ENCODE results near the gene KCNH8. TPM values are rescaled to one million over a fixed set of nuclear protein-coding genes. Genes with fewer than 3 reads are reported as not detected.

The KCNH8 gene
- total RNA-seq, 2 donors from 2014 or later = 0.75 TPM; not detected in 1

GRCh38 chr3:19506171-19506570 lies 357.9 kb downstream of the KCNH8 start:
- H3K27me3 Mint-ChIP-seq = no peaks in the 10 kb centered on the region
- DNase-seq (no peak), ATAC-seq (no peak)
- H3K27ac Mint-ChIP-seq = no peak overlapping the region
- H3K36me3 Mint-ChIP-seq (ENCODE audit: low read depth) = no peaks in the 10 kb centered on the region
- no peak overlapping the region for H3K4me3 Mint-ChIP-seq
- no peaks in the 10 kb centered on the region for H3K9me3 ChIP-seq (ENCODE audit: control insufficient read depth, low read length, poor library complexity, severe bottlenecking)
- no peaks in the 10 kb centered on the region for H3K4me1 Mint-ChIP-seq

GRCh38 chr3:19522305-19522704 lies 374.0 kb downstream of the KCNH8 start:
- DNase-seq (no peak), ATAC-seq (no peak)
- peaks cover 2% of the 10 kb centered on the region for H3K36me3 Mint-ChIP-seq (ENCODE audit: low read depth)
- H3K4me1 Mint-ChIP-seq = no peaks in the 10 kb centered on the region
- H3K9me3 ChIP-seq (ENCODE audit: control insufficient read depth, low read length, poor library complexity, severe bottlenecking) = no peaks in the 10 kb centered on the region
- no peaks in the 10 kb centered on the region for H3K27me3 Mint-ChIP-seq
- H3K27ac Mint-ChIP-seq = no peak overlapping the region
- no peak overlapping the region for H3K4me3 Mint-ChIP-seq

DNA sequence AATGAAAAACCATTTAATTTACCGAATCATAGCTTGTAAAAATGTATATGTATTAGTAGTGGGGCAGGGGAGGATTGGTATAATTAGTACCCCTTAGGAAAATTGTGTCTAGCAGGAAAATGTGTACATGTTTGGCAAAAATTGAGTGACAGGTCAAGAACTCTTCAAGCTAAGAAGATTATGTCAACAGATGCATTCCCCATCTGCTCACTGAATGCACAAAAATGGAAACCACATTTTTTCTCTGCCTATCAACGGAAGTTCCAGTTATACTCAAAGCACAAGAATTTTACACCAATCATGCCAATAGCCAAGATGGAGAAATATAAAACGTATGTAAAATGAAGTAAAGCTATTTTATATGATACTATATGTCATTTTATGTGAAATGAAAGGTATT lies 377.8 kb downstream of the KCNH8 start:
- no peak overlapping the region for H3K4me3 Mint-ChIP-seq
- H3K27me3 Mint-ChIP-seq = no peaks in the 10 kb centered on the region
- DNase-seq (no peak), ATAC-seq (no peak)
- no peaks in the 10 kb centered on the region for H3K36me3 Mint-ChIP-seq (ENCODE audit: low read depth)
- H3K9me3 ChIP-seq (ENCODE audit: control insufficient read depth, low read length, poor library complexity, severe bottlenecking) = no peaks in the 10 kb centered on the region
- no peaks in the 10 kb centered on the region for H3K4me1 Mint-ChIP-seq
- H3K27ac Mint-ChIP-seq = no peak overlapping the region

DNA sequence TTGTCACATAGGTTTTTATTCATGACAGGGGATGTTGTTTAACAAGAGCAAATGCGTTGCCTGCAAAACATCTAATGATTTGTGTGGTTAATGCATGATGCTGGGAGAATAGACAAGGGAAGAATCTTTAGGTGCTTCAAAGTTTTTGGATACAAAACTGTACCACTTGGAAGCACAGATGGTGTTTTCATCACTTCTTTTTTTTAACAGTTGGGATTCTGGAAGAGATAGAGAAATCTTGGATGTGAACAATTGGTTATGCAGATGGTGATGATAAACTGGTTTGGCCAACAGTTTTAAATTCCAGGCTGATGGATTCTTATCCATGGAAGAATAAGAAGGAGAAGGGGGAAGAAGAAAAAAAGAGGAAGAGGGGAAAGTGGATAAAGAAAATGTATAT lies 379.4 kb downstream of the KCNH8 start:
- H3K36me3 Mint-ChIP-seq (ENCODE audit: low read depth) = no peaks in the 10 kb centered on the region
- no peaks in the 10 kb centered on the region for H3K27me3 Mint-ChIP-seq
- H3K27ac Mint-ChIP-seq = no peak overlapping the region
- DNase-seq = no peak
- H3K9me3 ChIP-seq (ENCODE audit: control insufficient read depth, low read length, poor library complexity, severe bottlenecking) = no peaks in the 10 kb centered on the region
- no peak for ATAC-seq
- no peaks in the 10 kb centered on the region for H3K4me1 Mint-ChIP-seq
- no peak overlapping the region for H3K4me3 Mint-ChIP-seq

DNA sequence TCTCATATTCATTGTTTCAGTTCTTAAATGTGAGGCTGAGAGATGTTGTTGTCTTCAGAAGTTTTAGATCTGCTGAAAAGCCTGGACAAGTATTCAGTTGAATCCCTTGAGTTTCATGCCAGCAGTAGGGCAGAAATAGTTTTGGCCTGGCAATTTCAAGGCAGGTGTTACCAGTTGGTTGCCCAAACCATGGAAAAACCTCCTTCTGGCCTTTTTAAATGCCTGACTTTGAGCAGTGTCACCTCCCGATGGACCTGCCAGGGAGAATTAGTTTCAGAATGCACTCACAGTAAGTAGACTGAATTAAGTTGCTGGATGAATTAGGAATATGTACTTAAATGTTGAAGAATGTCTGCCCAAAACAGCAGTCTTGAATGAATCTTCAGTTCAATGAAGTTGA lies 383.1 kb downstream of the KCNH8 start:
- Mint-ChIP-seq H3K4me3 (no peak overlapping the region), H3K36me3 (ENCODE audit: low read depth) (no peaks in the 10 kb centered on the region), H3K4me1 (no peaks in the 10 kb centered on the region), H3K27me3 (no peaks in the 10 kb centered on the region), H3K27ac (no peak overlapping the region)
- no peaks in the 10 kb centered on the region for H3K9me3 ChIP-seq (ENCODE audit: control insufficient read depth, low read length, poor library complexity, severe bottlenecking)
- DNase-seq (no peak), ATAC-seq (no peak)

- no peaks in the 10 kb centered on the region for H3K36me3 Mint-ChIP-seq (ENCODE audit: low read depth)
- H3K27me3 Mint-ChIP-seq = no peaks in the 10 kb centered on the region
- no peak for ATAC-seq
- no peak overlapping the region for H3K4me3 Mint-ChIP-seq
- H3K9me3 ChIP-seq (ENCODE audit: control insufficient read depth, low read length, poor library complexity, severe bottlenecking) = no peaks in the 10 kb centered on the region
- no peak for DNase-seq
- H3K4me1 Mint-ChIP-seq = no peaks in the 10 kb centered on the region
- no peak overlapping the region for H3K27ac Mint-ChIP-seq
These were observed 391.4 kb downstream of the KCNH8 start for GRCh38 chr3:19539518-19540392.

DNA sequence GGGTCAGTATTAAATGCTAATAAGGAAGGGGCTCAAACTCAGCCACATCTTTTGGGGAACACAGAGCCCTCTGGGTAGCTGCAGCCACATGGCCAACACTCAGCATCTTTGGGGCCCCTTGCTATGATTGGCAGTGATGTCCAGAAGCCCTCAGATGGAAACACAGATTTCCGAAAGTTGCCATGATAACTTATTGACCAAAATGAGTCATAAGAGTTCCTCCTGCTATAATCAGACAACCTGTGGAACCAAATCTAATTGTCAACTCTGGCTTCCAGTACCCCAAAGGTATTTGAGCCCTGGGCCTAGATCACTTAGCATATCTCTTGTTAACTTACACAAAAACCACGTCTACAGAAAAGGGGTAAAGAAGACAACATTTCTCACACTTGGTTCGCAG lies 392.2 kb downstream of the KCNH8 start:
- H3K4me1 Mint-ChIP-seq = no peaks in the 10 kb centered on the region
- DNase-seq = no peak
- no peak for ATAC-seq
- no peaks in the 10 kb centered on the region for H3K36me3 Mint-ChIP-seq (ENCODE audit: low read depth)
- H3K4me3 Mint-ChIP-seq = no peak overlapping the region
- H3K9me3 ChIP-seq (ENCODE audit: control insufficient read depth, low read length, poor library complexity, severe bottlenecking) = no peaks in the 10 kb centered on the region
- no peak overlapping the region for H3K27ac Mint-ChIP-seq
- no peaks in the 10 kb centered on the region for H3K27me3 Mint-ChIP-seq

DNA sequence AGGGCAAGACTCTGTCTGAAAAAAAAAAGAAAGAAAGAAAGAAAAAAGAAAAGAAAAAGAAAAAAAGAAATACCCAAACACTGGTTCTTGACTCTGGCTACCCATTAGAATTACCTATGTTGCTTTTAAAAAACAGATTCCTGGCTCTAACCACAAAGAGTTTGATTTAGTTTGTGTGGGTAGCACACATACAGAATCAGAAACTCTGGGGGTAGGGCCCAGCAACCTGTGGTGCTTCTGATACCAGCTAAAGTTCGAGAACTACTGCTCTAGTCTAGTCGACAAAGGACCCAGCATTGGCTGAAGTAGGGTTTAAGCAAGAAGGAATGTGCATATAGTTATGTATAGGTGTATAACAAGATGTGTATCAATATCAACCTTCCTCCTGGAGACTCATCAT lies 393.0 kb downstream of the KCNH8 start:
- no peak overlapping the region for H3K27ac Mint-ChIP-seq
- no peaks in the 10 kb centered on the region for H3K9me3 ChIP-seq (ENCODE audit: control insufficient read depth, low read length, poor library complexity, severe bottlenecking)
- H3K4me3 Mint-ChIP-seq = no peak overlapping the region
- H3K4me1 Mint-ChIP-seq = no peaks in the 10 kb centered on the region
- DNase-seq (no peak), ATAC-seq (no peak)
- H3K27me3 Mint-ChIP-seq = no peaks in the 10 kb centered on the region
- no peaks in the 10 kb centered on the region for H3K36me3 Mint-ChIP-seq (ENCODE audit: low read depth)

- no peaks in the 10 kb centered on the region for H3K4me1 Mint-ChIP-seq
- ATAC-seq (no peak), DNase-seq (no peak)
- no peaks in the 10 kb centered on the region for H3K27me3 Mint-ChIP-seq
- H3K27ac Mint-ChIP-seq = no peak overlapping the region
- H3K4me3 Mint-ChIP-seq = no peak overlapping the region
- no peaks in the 10 kb centered on the region for H3K36me3 Mint-ChIP-seq (ENCODE audit: low read depth)
- no peaks in the 10 kb centered on the region for H3K9me3 ChIP-seq (ENCODE audit: control insufficient read depth, low read length, poor library complexity, severe bottlenecking)
These were observed 395.0 kb downstream of the KCNH8 start for GRCh38 chr3:19543212-19543841.

DNA sequence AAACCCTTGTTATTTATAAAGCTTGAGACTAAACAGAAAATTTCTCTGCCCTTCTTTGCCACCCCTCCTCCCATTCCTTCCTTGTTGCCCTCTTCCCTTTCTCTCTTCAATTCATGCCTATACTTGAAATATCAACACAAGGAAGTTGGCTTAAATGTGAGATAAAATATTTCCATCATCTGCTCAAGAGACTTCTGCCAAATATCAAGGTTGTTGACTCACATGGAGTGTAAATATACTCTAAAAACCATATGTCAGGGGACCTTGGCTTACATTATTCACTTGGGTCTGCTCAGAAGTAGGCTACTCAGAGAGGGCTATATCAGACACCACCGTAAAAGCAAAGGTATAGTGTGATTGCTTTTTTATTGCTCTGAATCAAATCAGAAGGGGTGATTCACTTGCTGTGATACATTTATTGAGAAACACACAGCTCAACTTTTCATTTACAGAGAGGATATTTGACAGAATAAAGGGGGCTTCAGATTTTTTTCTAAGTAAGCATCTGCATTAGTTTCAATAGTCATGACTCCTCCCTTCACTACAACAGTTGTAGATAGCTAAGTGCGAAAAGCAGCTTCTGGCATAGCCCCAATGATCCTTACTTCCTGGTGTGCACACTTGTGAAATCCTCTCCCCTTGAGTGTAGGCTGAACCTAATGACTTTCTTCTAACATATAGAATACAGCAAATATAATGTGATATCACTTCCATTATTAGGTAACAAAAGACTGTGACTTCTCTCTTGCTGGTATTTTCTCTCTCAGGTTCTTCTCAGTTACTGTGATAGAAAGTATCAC lies 399.6 kb downstream of the KCNH8 start:
- ATAC-seq (no peak), DNase-seq (no peak)
- H3K27me3 Mint-ChIP-seq = no peaks in the 10 kb centered on the region
- no peak overlapping the region for H3K4me3 Mint-ChIP-seq
- no peaks in the 10 kb centered on the region for H3K9me3 ChIP-seq (ENCODE audit: control insufficient read depth, low read length, poor library complexity, severe bottlenecking)
- no peaks in the 10 kb centered on the region for H3K36me3 Mint-ChIP-seq (ENCODE audit: low read depth)
- H3K27ac Mint-ChIP-seq = no peak overlapping the region
- no peaks in the 10 kb centered on the region for H3K4me1 Mint-ChIP-seq

- Mint-ChIP-seq H3K4me1 (no peaks in the 10 kb centered on the region), H3K4me3 (no peak overlapping the region), H3K27me3 (peaks cover 9% of the 10 kb centered on the region), H3K36me3 (ENCODE audit: low read depth) (no peaks in the 10 kb centered on the region), H3K27ac (no peak overlapping the region)
- no peak for ATAC-seq
- no peaks in the 10 kb centered on the region for H3K9me3 ChIP-seq (ENCODE audit: control insufficient read depth, low read length, poor library complexity, severe bottlenecking)
- DNase-seq = no peak
These were observed 411.6 kb downstream of the KCNH8 start for GRCh38 chr3:19559724-19560442.

DNA sequence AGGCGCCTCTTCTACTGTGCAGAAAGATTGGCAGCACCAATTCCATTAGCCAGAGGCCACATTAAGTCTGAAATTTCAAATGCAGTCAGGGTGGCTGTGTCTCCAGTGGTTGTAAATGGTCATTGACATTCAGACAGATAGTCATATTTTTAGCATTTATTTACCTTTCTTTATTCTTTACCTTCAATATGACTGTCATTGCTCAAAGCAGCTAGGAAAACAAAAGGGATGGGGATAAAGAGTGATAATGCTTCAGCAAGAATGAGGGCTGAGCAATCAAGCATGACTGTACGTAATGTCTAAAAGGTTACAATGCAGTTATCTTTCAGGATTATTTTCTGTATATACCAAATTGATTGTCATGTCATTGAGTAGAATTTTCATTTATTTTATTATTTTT lies 425.3 kb downstream of the KCNH8 start:
- no peak overlapping the region for H3K4me3 Mint-ChIP-seq
- no peaks in the 10 kb centered on the region for H3K27me3 Mint-ChIP-seq
- no peak overlapping the region for H3K27ac Mint-ChIP-seq
- ATAC-seq = no peak
- H3K4me1 Mint-ChIP-seq = no peaks in the 10 kb centered on the region
- H3K36me3 Mint-ChIP-seq (ENCODE audit: low read depth) = no peaks in the 10 kb centered on the region
- H3K9me3 ChIP-seq (ENCODE audit: control insufficient read depth, low read length, poor library complexity, severe bottlenecking) = no peaks in the 10 kb centered on the region
- no peak for DNase-seq

GRCh38 chr3:19574268-19574667 lies 426.0 kb downstream of the KCNH8 start:
- no peaks in the 10 kb centered on the region for H3K4me1 Mint-ChIP-seq
- H3K27ac Mint-ChIP-seq = no peak overlapping the region
- ATAC-seq = no peak
- no peak overlapping the region for H3K4me3 Mint-ChIP-seq
- no peaks in the 10 kb centered on the region for H3K9me3 ChIP-seq (ENCODE audit: control insufficient read depth, low read length, poor library complexity, severe bottlenecking)
- no peaks in the 10 kb centered on the region for H3K36me3 Mint-ChIP-seq (ENCODE audit: low read depth)
- DNase-seq = no peak
- no peaks in the 10 kb centered on the region for H3K27me3 Mint-ChIP-seq
